T-helper 1 cell treated with Interleukin-12 subunit alpha and Interleukin-12 subunit beta and Interleukin-4 antibody, amounts not matched to agents 30 ng/mL and 1 ng/mL, for 36 hours (primary cell): ENCODE data around the gene TMPRSS11D. TPM values are rescaled to one million over a fixed set of nuclear protein-coding genes. Genes with fewer than 3 reads are reported as not detected.

Experiments used
- intact Hi-C: fragments of 100-400 bp; cut with micrococcal nuclease; formaldehyde crosslinking; loops from one replicate; pipeline ENCODE4 v1.15.1; 2024
- total RNA-seq: library from RNA; stranded (reverse); gene quantifications from 2 replicates; pipeline ENCODE4 v1.2.3, GENCODE V29; 2022

The TMPRSS11D gene
- total RNA-seq, 1 donor from 2014 or later, result not detected

- intact Hi-C loops, result no loop called here
Observed at GRCh38 chr4:67892253-67892652, 8.5 kb upstream of the TMPRSS11D start.

GRCh38 chr4:67891645-67892044 is 7.8 kb upstream of the TMPRSS11D start:
- intact Hi-C loops, result no loop called here

GRCh38 chr4:67886281-67886680 is 2.5 kb upstream of the TMPRSS11D start:
- intact Hi-C loops, result no loop called here

GRCh38 chr4:67885762-67886161 is 2.0 kb upstream of the TMPRSS11D start:
- intact Hi-C loops, result no loop called here

GRCh38 chr4:67884701-67885100 is 899 bp upstream of the TMPRSS11D start:
- intact Hi-C loops, result no loop called here

GRCh38 chr4:67883458-67883857 is 344 bp downstream of the TMPRSS11D start:
- intact Hi-C loops, result no loop called here

- intact Hi-C loops, result no loop called here
Observed at GRCh38 chr4:67880866-67881610, 2.8 kb downstream of the TMPRSS11D start.

GRCh38 chr4:67879486-67879885 is 4.3 kb downstream of the TMPRSS11D start:
- intact Hi-C loops, result no loop called here

- intact Hi-C loops, result no loop called here
Observed at GRCh38 chr4:67877086-67877485, 6.7 kb downstream of the TMPRSS11D start.

- intact Hi-C loops, result no loop called here
Observed at GRCh38 chr4:67874986-67875385, 8.8 kb downstream of the TMPRSS11D start.

- intact Hi-C loops, result no loop called here
Observed at GRCh38 chr4:67873116-67873515, 10.7 kb downstream of the TMPRSS11D start.

- intact Hi-C loops, result loop anchor here (1.0 kb wide), 2 partner anchors 38 to 303 kb away; no protein-coding TSS in a partner anchor
Observed at GRCh38 chr4:67871867-67872266, 11.9 kb downstream of the TMPRSS11D start.

- intact Hi-C loops, result no loop called here
Observed at GRCh38 chr4:67869580-67870190, 14.1 kb downstream of the TMPRSS11D start.

- intact Hi-C loops, result no loop called here
Observed at GRCh38 chr4:67861513-67861912, 22.3 kb downstream of the TMPRSS11D start.

- intact Hi-C loops, result no loop called here
Observed at GRCh38 chr4:67853336-67853735, 30.5 kb downstream of the TMPRSS11D start.

GRCh38 chr4:67820903-67821302 is 62.9 kb downstream of the TMPRSS11D start:
- intact Hi-C loops, result no loop called here

GRCh38 chr4:67810011-67810410 is 73.8 kb downstream of the TMPRSS11D start:
- intact Hi-C loops, result no loop called here

- intact Hi-C loops, result no loop called here
Observed at GRCh38 chr4:67809502-67809901, 74.3 kb downstream of the TMPRSS11D start.

GRCh38 chr4:67796810-67797209 is 87.0 kb downstream of the TMPRSS11D start:
- intact Hi-C loops, result no loop called here

GRCh38 chr4:67790721-67791120 is 93.1 kb downstream of the TMPRSS11D start:
- intact Hi-C loops, result no loop called here

GRCh38 chr4:67787311-67787710 is 96.5 kb downstream of the TMPRSS11D start:
- intact Hi-C loops, result no loop called here

GRCh38 chr4:67785528-67785927 is 98.3 kb downstream of the TMPRSS11D start:
- intact Hi-C loops, result no loop called here

GRCh38 chr4:67779631-67780030 is 104.2 kb downstream of the TMPRSS11D start:
- intact Hi-C loops, result no loop called here
